GM19025 (cell line): ENCODE results near the gene ADAM17.
"Not testable (repeated sequence)": the region's sequence is repeated elsewhere in the genome, so short reads cannot be mapped to it uniquely, and the experiment has no call there.

Experiments used
- ATAC-seq: cut with Tn5 transposase; IDR thresholded peaks from one replicate; pipeline ENCODE4 v1.9.1; 2021; ENCODE audit warnings: mild to moderate bottlenecking, low read depth, moderate library complexity; ENCODE audit not compliant: unreplicated experiment

The ADAM17 gene

DNA sequence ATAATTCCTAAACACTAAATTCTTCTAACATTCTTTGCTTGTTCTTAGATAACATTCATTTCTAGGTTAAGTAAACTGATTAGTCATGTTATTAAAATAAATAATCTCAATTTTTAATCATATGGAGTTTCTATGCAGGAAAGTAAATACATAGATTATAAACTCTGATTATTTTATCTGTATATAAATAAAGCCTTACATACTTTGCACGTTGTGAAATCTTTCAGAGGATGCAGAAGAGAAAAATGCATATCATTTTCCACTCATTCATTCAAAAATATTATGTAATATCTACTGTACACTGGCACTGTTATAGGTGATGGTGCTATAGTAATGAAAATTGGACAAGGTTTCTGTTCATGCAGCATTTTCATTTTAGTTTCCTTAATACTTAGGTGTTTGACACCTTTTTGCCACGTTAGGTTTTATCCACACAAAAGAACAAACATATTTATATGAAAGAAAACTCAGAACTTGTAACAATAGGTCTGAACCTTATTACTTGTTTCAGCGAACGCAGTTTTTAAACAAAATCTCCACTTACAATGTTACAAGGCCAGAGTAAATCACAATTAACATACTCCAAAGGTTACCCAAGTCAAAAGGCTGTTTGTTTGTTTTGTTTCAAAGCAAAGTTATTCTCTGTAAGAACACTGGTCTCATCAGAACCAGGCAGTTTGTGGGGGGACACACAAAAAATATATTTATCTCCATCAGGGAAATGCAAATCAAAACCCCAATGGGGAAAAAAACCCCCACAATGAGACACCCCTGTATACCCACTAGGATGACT is 27.4 kb downstream of the ADAM17 start:
- ATAC-seq, result no peak

DNA sequence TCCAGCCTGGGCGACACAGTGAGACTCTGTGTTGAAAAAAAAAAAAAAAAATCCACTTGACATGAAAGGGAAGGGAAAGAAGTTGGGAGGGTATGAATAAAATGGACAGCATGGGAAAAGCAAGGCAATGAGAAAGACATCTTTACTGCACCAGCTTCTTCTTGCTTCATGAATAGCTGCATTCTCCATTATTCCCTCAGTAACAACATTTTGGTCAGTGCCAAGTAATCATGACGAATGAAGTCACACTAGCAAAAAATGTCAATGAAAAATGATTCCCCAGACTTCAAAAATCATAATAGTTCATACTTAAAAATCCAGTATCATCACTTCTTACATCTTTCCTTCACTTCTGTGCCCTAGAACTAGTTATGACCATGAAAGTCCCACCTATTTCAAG is 30.4 kb downstream of the ADAM17 start:
- no peak for ATAC-seq

DNA sequence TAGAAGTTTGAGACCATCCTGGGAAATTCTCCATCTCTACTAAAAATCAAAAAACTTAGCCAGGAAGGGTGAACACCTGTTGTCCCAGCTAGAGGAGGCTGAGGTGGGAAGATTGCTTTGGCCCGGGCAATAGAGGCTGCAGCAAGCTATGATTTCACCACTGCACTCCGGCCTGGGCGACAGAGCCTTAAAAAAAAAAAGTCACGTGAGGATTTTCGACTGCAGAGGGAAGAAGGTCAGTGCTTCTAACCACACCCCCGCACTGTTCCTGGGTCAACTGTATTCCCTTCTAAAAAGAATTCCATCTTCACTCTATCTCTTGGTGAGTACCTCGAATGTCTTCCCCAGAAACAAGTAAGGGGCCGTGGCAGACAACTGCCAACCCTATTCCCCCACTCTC is 31.3 kb downstream of the ADAM17 start:
- ATAC-seq, result no peak

DNA sequence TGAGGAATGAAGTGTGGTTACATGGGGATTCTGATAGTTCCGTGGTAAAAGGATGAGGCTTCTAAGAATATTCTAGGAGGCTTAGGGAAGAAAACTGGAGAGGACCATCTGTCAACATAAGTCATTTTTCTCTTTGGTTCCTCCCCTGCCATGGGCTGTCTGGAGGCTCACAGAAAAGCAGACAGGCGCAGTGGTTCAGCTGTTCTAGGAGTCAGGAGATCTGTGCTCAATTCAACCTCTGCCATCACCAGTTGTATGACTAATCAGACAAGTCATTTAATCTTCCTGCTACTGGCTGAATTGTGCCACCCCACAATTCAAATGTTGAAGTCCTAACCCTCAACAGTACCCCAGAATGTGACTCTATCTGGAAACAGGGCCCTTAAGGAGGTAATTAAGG is 36.4 kb downstream of the ADAM17 start:
- no peak for ATAC-seq

DNA sequence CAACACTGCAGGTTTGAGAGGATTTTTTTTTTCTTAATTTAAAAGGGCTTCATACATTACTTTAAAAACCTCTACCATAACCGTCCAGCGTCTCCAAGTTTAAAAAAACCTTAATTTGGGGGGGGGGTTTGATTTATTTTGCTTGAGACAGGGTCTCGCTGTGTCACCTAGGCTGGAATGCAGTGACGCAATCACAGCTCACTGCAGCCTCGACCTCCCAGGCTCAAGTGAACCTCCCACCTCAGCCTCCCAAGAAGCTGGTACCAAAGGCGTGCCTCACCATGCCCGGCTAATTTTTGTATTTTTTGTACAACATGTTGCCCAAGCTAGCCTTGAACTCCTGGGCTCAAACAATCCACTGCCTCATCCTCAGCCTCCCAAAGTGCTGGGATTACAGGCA is 36.9 kb downstream of the ADAM17 start:
- ATAC-seq, result no peak

DNA sequence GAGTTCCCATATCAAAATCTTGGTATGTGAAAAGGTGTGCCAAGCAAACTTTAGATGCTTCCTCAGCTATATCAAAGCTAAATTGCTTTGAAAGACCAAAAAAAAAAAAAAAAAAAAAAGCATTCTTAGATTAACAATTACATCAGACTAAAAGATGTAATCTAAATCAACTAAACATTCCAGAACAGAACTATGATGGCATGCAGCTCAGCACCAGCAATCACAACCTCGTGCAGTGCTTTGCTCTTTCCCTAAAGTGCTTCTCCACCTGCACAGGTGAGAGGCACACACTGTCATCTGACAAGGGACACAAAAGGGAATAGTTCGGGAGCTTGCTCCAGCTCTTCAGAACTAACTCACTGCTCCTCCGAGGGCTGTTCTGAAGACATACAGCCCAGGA is 37.5 kb downstream of the ADAM17 start:
- ATAC-seq, result no peak

DNA sequence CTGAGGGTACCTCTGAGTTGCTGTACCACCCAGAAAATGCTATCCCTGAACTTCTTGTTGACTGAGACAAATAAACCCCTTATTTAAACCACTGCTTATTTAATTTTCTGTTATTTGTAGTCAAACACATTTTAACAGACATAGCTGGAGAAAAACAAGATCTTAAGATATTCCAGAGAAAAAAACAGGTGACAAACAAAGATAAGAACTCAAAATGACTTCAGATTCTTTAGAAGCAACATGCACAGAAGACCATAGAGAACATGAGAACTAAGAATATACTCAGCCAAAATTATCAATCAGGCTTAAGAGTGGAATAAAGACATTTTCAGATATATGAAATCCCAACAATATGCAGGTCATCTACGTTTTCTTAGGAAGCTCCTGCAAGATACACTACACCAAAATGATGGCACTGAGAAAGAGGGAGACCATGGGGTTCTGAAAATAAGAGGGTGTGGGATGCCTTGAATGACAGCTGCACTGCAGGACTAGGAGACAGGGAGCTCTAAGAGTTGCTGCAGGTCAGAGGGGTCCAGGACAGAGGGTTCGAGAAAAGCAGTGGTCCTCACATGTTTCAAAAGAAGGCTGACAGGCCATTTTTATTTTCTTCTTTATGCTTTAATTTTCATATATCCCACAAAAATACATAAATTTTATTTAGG is 38.4 kb downstream of the ADAM17 start:
- ATAC-seq, result no peak

DNA sequence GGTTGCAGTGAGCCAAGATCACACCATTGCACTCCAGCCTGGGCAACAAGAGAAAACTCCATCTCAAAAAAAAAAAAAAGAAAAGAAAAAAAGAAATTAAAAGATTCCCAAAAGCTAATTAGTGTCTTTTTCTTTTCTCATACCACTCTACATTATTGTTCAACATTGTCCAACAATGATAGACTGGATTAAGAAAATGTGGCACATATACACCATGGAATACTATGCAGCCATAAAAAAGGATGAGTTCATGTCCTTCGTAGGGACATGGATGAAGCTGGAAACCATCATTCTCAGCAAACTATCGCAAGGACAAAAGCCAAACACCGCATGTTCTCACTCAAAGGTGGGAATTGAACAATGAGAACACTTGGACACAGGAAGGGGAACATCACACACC is 41.7 kb downstream of the ADAM17 start:
- ATAC-seq, result not testable (repeated sequence)

DNA sequence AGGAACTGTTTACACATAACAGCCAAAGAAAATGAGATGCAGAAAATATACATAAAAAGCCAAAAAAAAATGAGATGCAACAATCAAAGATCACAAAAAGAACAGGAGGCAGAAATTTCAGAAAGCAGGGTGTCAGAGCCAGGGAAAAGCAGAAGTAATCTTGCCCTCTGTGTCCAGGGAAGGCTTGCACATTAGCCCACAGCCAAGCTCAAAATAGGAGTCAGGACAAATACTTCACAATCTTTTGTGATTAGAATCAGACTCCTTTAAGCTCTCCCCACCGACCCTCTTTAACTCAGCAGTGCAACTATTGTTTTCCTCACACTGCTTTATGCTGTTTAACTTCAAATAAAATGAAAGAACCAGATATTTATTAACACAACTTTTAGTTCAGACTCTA is 46.7 kb downstream of the ADAM17 start:
- ATAC-seq, result no peak

DNA sequence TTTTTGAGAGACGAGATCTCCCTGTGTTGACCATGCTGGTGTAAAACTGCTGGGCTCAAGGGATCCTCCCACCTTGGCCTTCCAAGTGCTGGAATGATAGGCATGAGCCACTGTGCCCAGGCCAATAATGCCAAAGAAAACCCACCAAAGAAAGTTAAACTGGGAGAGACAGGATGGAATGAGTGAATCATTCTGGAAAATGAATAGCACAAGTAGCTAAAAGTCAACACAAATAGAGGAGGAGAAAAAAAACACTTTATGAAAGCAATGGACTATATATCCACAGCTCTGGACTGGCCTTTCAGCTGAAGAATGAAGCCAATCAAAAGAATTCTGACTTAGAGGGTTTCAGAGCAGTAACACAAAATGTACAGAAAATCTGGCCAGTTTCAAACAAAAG is 57.4 kb downstream of the ADAM17 start:
- ATAC-seq, result no peak

DNA sequence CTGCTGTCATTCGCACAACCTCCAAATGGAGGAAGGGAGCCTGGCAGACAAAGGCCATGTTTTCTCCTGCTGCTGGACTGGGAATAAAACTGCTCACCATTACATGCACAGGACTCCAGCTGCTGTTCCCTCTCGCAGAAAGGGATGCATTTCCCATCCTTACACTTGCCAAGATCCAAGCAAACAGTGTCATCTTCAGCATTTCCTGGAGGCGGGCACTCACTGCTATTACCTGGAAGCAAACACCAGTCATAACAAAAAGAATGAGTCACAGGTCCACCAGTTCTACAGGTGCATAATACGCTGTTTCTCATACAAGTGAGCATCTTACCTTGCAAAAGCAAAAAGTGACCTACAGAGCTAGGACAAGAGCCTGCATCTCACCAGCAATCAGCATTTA is 58.6 kb downstream of the ADAM17 start:
- ATAC-seq, result no peak

DNA sequence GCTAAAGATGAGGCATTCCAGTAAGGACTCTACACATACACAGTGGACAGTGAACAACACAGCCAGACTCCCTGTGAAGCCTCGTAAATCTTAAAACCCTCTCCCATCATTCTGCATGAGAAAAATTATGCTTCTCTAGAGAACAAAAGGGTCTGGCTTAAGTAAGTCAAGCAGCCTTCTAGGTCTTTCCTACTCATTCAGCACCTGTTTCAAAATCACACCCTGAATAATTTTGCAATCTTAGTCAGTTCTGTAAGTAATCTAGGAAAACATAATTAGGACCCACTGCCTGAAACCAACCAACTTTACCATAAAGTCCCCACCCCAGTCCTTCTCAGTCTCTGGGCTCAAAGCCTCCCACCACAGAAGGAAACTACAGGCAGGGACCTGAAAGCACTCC is 61.5 kb downstream of the ADAM17 start:
- no peak for ATAC-seq

DNA sequence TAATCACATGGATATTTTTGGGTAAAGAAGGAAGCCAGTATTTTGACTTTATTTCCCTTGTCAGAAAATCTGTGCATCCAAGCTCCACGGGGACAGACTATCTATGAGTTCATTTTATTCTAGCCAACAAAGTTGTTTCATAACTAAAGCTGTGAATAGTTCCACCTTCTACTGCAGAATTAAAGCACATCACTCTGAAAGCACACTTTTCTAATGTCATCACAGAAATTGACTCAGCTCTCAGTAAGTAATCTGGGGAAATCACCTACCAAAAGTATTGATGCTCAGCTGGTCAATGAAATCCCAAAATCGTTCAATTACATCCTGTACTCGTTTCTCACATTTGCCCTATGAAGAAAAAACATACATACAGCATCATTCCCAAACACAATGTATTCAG is 62.2 kb downstream of the ADAM17 start:
- no peak for ATAC-seq

DNA sequence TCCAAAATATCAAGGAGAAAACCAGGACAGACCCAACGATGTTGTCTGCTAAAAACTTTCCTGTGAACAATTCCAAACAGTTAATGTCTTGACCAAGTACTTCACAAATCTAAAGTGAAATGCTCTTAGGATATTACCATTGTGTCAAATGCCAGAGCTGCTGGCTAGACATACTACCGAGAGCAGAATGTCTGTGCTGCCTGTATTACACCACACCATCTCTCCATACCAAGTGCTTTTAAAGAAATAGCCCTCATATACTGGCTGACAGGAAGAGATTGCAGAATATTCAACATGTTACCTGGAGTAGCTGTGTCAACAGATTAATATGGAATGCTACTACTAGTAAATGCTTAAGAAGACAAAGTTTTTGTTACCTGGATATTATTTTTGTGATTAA is 62.7 kb downstream of the ADAM17 start:
- ATAC-seq, result no peak

DNA sequence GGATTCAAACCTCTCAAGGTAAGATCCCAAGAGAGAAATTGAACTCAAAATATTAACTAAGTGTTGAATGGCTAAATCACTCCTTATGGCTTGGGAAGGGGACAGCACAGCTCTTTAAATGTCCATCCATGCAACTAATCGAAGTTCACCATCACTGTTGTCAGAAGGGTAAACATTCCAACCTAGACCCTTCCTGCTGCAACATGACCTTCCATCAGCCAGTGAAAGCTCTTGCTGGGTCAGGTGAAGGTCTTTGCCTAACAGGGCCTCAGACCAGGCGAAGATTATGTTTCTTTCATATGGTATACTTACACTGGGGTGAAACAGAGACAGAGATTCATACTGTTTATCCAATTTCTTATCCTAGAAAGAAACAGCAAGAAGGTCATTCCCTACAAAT is 64.8 kb downstream of the ADAM17 start:
- ATAC-seq, result no peak

DNA sequence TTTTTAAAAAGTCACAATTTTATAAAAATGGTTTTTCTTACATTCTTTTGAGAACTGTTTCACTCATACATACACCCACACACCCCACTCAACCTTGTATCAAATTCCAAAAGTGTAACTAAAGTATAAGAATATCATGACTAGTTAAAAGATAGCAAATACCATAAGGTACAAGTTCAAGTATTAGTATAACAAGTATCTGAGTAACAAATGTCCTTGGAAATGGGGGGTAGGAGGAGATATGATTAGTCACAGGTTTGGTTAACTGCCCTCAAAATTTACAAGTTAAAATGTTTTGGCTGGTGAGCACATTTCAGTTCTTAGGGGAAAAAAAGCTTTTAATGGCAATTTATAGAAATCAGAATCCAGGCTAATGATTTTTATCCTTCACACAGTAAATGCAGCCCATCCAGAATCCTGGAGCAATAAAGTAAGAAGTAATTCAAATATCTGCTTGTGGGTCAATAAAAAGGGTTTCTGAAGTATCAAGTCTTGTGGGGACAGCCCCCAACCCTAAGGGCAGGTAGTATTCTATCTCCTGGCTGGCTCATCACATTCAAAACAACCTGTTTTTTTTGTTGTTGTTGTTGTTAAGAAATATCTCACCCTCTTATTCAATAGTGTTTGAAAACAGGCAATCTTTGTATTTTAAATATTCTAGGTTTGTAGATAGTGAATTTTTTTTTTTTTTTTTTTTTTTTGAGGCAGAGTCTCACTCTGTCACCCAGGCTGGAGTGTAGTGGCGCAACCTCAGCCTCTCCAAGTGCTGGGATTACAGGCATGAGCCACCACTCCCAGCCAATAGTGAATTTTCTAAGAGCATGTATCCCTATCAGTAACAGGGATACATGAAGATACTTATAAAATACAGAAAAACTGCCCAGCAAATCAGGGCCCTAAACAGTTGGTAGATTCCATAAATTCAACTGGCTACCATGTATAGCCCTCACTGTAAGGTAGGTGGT is 66.8 kb downstream of the ADAM17 start:
- ATAC-seq, result no peak

DNA sequence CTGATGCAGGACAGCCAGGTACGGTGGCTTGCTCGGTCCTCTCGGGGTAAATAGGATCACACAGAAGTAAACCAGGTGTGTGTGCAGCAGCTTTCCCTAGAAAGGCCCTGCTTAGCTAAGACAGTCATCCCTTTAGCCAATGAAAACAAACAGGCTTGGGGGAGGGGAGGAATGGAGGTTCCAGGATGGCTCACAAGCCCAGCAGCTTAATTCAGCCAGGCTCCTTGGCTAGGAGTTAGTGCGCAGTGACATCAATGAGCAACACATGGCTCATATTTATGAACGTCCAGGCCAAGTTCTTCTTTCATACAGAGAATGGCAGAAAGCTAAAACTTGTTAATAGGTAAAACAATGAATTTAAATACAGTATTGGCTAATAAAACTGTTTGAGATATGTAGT is 71.1 kb downstream of the ADAM17 start:
- ATAC-seq, result no peak

DNA sequence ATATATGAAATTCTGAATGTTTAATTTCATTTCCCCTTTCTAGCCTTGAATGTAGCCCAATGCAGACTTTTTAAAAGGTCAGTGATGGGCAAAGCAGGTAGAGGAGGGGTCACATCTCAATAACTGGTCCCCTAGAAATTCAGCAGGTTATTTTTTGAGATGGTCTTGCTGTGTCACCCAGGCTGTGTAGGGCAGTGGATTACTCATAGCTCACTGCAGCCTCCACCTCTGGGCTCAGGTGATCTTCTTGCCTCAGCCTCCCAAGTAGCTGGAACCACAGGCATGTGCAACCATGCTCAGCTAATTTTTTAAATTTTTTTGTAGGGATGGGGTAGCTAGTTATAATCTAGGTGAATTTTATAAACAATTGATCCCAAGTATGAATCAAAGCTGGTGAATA is 72.5 kb downstream of the ADAM17 start:
- no peak for ATAC-seq

DNA sequence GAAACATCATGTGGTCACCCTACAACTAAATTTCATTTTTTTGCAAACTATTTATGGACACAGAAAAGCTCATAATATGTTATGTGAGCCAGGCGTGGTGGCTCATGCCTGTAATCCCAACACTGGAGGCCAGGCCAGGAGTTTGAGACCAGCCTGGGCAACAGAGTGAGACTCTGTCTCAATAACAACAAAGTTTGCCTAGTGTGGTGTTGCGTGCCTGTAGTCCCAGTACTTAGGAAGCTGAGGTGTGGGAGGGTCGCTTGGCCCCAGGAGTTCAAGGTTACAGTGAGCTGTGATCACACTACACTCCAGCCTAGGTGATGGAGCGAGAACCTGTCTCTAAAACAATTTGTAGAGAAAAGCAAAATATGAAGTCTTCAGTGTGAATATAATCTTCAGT is 75.5 kb downstream of the ADAM17 start:
- ATAC-seq, result no peak

DNA sequence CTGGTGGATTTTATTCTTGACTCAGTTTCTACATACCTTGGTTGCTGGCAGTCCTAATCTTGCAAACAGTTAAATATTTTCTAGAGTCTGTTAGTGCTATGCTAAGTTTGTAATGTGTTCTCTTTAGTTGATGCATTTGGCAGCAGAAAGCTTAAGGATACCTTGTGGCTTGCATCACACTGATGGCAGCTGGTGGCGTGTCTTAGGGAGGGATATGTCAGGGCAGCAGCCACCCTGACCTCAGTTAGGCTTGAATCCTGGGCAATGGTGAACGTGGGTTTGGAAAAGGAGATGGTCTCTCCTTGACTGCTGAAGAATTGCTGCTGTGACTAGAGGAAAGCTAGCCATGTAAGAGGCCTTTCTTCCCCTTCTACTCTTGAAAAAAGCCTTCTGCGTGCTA is 77.1 kb downstream of the ADAM17 start:
- no peak for ATAC-seq

DNA sequence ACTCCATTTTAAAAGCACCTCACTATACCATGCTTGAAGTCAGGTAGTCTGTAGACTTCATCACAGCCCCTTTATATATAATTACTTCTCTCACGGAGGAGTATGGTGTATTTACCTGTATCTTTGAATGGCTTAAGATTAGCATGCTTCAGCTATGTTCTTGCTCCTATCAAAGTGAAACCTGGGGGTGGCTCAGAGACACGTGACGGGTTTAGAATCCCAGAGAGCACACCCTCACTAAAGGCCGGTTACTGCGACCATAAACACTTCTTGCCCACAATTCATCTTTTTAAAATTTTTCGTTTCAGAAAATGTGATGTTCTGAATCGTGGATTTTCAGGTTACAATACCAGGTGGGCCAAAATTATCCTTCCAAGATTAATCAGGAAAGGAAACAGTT is 77.7 kb downstream of the ADAM17 start:
- no peak for ATAC-seq
